ENCODE results near the gene NEBL. TPM values are rescaled to one million over a fixed set of nuclear protein-coding genes. Genes with fewer than 3 reads are reported as not detected.

NEBL gene
- total RNA-seq, 1 donor from 2014 or later = 77.6 TPM

DNA sequence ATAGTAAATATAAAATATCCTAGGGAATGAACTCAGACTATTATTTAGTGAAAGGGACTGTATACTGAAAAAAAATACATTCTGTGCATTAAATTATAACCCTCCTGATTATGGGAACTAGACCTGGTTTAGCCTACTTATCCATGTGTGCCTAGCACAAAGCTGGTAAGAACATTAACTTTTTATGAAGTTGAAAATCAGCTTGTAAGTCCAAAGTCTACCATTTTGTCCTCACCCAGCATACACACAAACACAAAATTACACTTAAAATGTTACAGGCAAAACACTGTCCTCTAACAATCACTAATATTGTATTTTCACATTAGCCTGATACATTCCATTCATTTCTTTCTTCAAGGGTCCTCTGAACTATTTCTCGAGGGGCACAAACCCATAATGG lies 19.9 kb upstream of the NEBL start:
- Histone ChIP-seq H3K4me1 (no peaks in the 10 kb centered on the region), H3K36me3 (no peaks in the 10 kb centered on the region), H3K9ac (no peak overlapping the region), H2AFZ (replicated peaks) (no peak overlapping the region), H3K27me3 (no peaks in the 10 kb centered on the region), H4K20me1 (ENCODE audit: low read depth) (no peaks in the 10 kb centered on the region), H3K27ac (no peak overlapping the region), H3K79me2 (ENCODE audit: low read depth) (no peaks in the 10 kb centered on the region), H3F3A (ENCODE audit: low read depth) (no peaks in the 10 kb centered on the region), H3K9me3 (ENCODE audit: low read depth) (no peaks in the 10 kb centered on the region), H3K4me2 (no peak overlapping the region), H3K4me3 (no peak overlapping the region)
- no peaks in the 10 kb centered on the region for H3K27me3 Mint-ChIP-seq (ENCODE audit: insufficient read depth, low read depth)
- no peak for DNase-seq (ENCODE audit: low spot score)
- H3K4me1 Mint-ChIP-seq = peaks cover 4% of the 10 kb centered on the region
- H3K27ac Mint-ChIP-seq = no peak overlapping the region
- TF ChIP-seq EZH2phosphoT487 (IDR thresholded peaks at IDR 0.05) (no peak), EZH2 (IDR thresholded peaks at IDR 0.05) (no peak)
- TF ChIP-seq, protein P1, sequence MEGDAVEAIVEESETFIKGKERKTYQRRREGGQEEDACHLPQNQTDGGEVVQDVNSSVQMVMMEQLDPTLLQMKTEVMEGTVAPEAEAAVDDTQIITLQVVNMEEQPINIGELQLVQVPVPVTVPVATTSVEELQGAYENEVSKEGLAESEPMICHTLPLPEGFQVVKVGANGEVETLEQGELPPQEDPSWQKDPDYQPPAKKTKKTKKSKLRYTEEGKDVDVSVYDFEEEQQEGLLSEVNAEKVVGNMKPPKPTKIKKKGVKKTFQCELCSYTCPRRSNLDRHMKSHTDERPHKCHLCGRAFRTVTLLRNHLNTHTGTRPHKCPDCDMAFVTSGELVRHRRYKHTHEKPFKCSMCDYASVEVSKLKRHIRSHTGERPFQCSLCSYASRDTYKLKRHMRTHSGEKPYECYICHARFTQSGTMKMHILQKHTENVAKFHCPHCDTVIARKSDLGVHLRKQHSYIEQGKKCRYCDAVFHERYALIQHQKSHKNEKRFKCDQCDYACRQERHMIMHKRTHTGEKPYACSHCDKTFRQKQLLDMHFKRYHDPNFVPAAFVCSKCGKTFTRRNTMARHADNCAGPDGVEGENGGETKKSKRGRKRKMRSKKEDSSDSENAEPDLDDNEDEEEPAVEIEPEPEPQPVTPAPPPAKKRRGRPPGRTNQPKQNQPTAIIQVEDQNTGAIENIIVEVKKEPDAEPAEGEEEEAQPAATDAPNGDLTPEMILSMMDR (IDR thresholded peaks at IDR 0.05) = no peak
- no peaks in the 10 kb centered on the region for H3K9me3 Mint-ChIP-seq
- H3K36me3 Mint-ChIP-seq = no peaks in the 10 kb centered on the region
- no peak overlapping the region for H3K4me3 Mint-ChIP-seq

DNA sequence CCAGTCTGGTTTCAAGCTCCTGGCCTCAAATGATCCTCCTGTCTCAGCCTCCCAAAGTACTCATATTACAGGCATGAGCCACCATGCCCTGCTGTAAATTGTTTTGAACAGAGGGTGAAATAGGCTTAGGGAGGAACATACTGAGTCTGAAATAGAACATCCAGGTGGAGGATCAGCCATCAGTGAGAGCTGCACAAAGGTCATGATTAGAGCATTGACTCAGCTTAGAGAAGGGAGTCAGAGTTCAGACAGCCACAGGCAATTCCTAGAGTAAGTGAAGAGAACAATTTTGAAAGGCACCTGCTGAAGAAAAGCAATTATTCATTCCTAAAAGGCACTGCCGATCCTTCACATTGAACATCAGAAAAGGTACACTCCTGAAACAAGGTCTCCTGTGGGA lies 15.9 kb upstream of the NEBL start:
- Histone ChIP-seq H4K20me1 (ENCODE audit: low read depth) (no peaks in the 10 kb centered on the region), H3K79me2 (ENCODE audit: low read depth) (no peaks in the 10 kb centered on the region), H3K4me3 (no peak overlapping the region), H3K4me2 (no peak overlapping the region), H2AFZ (replicated peaks) (no peak overlapping the region), H3K36me3 (no peaks in the 10 kb centered on the region), H3K9me3 (ENCODE audit: low read depth) (no peaks in the 10 kb centered on the region), H3K4me1 (peaks cover 7% of the 10 kb centered on the region), H3K27ac (no peak overlapping the region), H3K9ac (no peak overlapping the region), H3F3A (ENCODE audit: low read depth) (no peaks in the 10 kb centered on the region), H3K27me3 (no peaks in the 10 kb centered on the region)
- peaks cover 10% of the 10 kb centered on the region for H3K4me1 Mint-ChIP-seq
- no peak for DNase-seq (ENCODE audit: low spot score)
- H3K27ac Mint-ChIP-seq = no peak overlapping the region
- H3K9me3 Mint-ChIP-seq = no peaks in the 10 kb centered on the region
- no peak overlapping the region for H3K4me3 Mint-ChIP-seq
- TF ChIP-seq, protein P1 (IDR thresholded peaks at IDR 0.05) = no peak
- TF ChIP-seq EZH2 (IDR thresholded peaks at IDR 0.05) (no peak), EZH2phosphoT487 (IDR thresholded peaks at IDR 0.05) (no peak)
- peaks cover 2% of the 10 kb centered on the region for H3K36me3 Mint-ChIP-seq
- peaks cover 2% of the 10 kb centered on the region for H3K27me3 Mint-ChIP-seq (ENCODE audit: insufficient read depth, low read depth)

DNA sequence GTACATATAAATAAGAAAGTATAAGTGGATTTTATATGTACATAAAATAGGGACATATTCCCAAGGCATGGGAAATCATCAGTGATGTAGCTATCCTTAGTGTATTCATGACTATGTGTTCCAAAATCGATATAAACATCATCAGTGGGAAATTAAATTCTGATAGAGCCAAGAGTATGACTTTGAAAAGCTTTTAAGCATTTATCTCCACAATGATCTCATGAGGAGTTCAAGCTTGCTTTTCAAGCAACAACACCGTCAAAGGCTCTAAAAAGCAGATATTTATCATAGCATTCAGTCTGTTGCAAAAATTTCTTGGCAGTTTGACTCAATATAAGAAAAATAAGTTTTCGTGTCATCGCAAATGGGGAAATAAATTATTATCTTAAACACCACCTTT lies 14.5 kb upstream of the NEBL start:
- TF ChIP-seq, protein P1 (IDR thresholded peaks at IDR 0.05) = no peak
- no peak overlapping the region for H3K9ac ChIP-seq

More for the DNA sequence above, 14.5 kb upstream of the NEBL start:
- Histone ChIP-seq H2AFZ (replicated peaks) (no peak overlapping the region), H4K20me1 (ENCODE audit: low read depth) (no peaks in the 10 kb centered on the region), H3K27ac (no peak overlapping the region), H3K4me1 (peaks cover 7% of the 10 kb centered on the region), H3K9me3 (ENCODE audit: low read depth) (no peaks in the 10 kb centered on the region), H3K27me3 (no peaks in the 10 kb centered on the region), H3K36me3 (peaks cover 3% of the 10 kb centered on the region), H3K4me3 (no peak overlapping the region), H3K79me2 (ENCODE audit: low read depth) (no peaks in the 10 kb centered on the region), H3F3A (ENCODE audit: low read depth) (no peaks in the 10 kb centered on the region), H3K4me2 (no peak overlapping the region)
- no peaks in the 10 kb centered on the region for H3K9me3 Mint-ChIP-seq
- H3K36me3 Mint-ChIP-seq = peaks cover 6% of the 10 kb centered on the region
- H3K27me3 Mint-ChIP-seq (ENCODE audit: insufficient read depth, low read depth) = peaks cover 2% of the 10 kb centered on the region
- peaks cover 10% of the 10 kb centered on the region for H3K4me1 Mint-ChIP-seq
- H3K27ac Mint-ChIP-seq = no peak overlapping the region
- no peak for DNase-seq (ENCODE audit: low spot score)
- H3K4me3 Mint-ChIP-seq = no peak overlapping the region
